GM23338 (cell line): Measurements from ENCODE around the gene ARHGAP28. TPM values are rescaled to one million over a fixed set of nuclear protein-coding genes. Genes with fewer than 3 reads are reported as not detected.

ENCODE experiments used
- ATAC-seq: fragments of 200-7000 bp; cut with Tn5 transposase; 3 replicates; pipeline ENCODE4 v1.9.1; 2020
- DNase-seq: peaks from one replicate; pipeline ENCODE4 v3.0.0-alpha.2; 2015; ENCODE audit warnings: low spot score
- H2AFZ ChIP-seq: fragments of 200-600 bp; sonication (generic); 2 replicates; pipeline ENCODE4 v1.8.0; 2016; ENCODE audit warnings: antibody characterized with exemption, mild to moderate bottlenecking, moderate library complexity
- H3F3A ChIP-seq: fragments of 200-600 bp; sonication (generic); replicated peaks from 2 replicates; pipeline ENCODE4 v1.8.0; 2017; ENCODE audit warnings: antibody characterized with exemption, mixed run types, low read depth
- H3K27ac ChIP-seq: fragments of 200-600 bp; sonication (generic); 2 replicates; pipeline ENCODE4 v1.6.1; 2016; ENCODE audit warnings: low read depth
- H3K27me3 ChIP-seq: fragments of 200-600 bp; sonication (generic); 2 replicates; pipeline ENCODE4 v1.8.0; 2016; ENCODE audit warnings: mild to moderate bottlenecking, mixed run types, moderate library complexity; ENCODE audit not compliant: insufficient read depth
- H3K36me3 ChIP-seq: fragments of 200-600 bp; sonication (generic); 2 replicates; pipeline ENCODE4 v1.8.0; 2016; ENCODE audit warnings: mild to moderate bottlenecking; ENCODE audit not compliant: insufficient read depth
- H3K4me1 ChIP-seq: fragments of 200-600 bp; sonication (generic); 2 replicates; pipeline ENCODE4 v1.8.0; 2016; ENCODE audit warnings: mild to moderate bottlenecking, moderate library complexity; ENCODE audit not compliant: insufficient read depth
- H3K4me2 ChIP-seq: fragments of 200-600 bp; sonication (generic); 2 replicates; pipeline ENCODE4 v1.7.1; 2017; ENCODE audit warnings: mixed run types
- H3K4me3 ChIP-seq: fragments of 200-600 bp; sonication (generic); 2 replicates; pipeline ENCODE4 v1.6.1; 2016; ENCODE audit warnings: mixed run types
- H3K79me2 ChIP-seq: fragments of 200-600 bp; sonication (generic); replicated peaks from 2 replicates; pipeline ENCODE4 v1.8.0; 2017; ENCODE audit warnings: mild to moderate bottlenecking; ENCODE audit not compliant: insufficient read depth
- H3K9me2 ChIP-seq: fragments of 200-600 bp; sonication (generic); 2 replicates; pipeline ENCODE4 v1.8.0; 2017; ENCODE audit not compliant: insufficient read depth
- H4K20me1 ChIP-seq: fragments of 200-600 bp; sonication (generic); replicated peaks from 2 replicates; pipeline ENCODE4 v1.8.0; 2017; ENCODE audit warnings: mild to moderate bottlenecking; ENCODE audit not compliant: insufficient read depth
- H3K27ac Mint-ChIP-seq: 2 replicates; pipeline ENCODE4 v1.8.0; 2020; ENCODE audit warnings: inconsistent platforms, mild to moderate bottlenecking, moderate library complexity, mixed read lengths
- H3K27me3 Mint-ChIP-seq: 3 replicates; pipeline ENCODE4 v1.8.0; 2022; ENCODE audit warnings: low read depth, mild to moderate bottlenecking, moderate library complexity, mixed read lengths, inconsistent platforms; ENCODE audit not compliant: insufficient read depth, poor library complexity
- H3K36me3 Mint-ChIP-seq: 3 replicates; pipeline ENCODE4 v1.8.0; 2021; ENCODE audit warnings: low read depth, mild to moderate bottlenecking, inconsistent platforms, moderate library complexity, mixed read lengths
- H3K4me1 Mint-ChIP-seq: 3 replicates; pipeline ENCODE4 v1.8.0; 2020; ENCODE audit warnings: mild to moderate bottlenecking, inconsistent platforms, mixed read lengths
- H3K4me3 Mint-ChIP-seq: 3 replicates; pipeline ENCODE4 v1.8.0; 2021; ENCODE audit warnings: moderate library complexity, mild to moderate bottlenecking, inconsistent platforms, mixed read lengths
- H3K9me3 Mint-ChIP-seq: 3 replicates; pipeline ENCODE4 v1.8.0; 2020; ENCODE audit warnings: moderate library complexity, mild to moderate bottlenecking, inconsistent platforms, mixed read lengths
- CREB1 ChIP-seq: fragments of 250-450 bp; sonication (Bioruptor Pico); IDR thresholded peaks from 2 replicates; pipeline ENCODE4 v1.5.0; 2020; ENCODE audit warnings: low read depth, mild to moderate bottlenecking, moderate library complexity
- CTCF ChIP-seq, 2 experiments: fragments of 200-600 bp in 1 of 2; sonication (generic) in 1 of 2; conservative IDR thresholded peaks; 2 replicates each; pipeline versions ENCODE4 v1.5.1 to v1.6.1; 2016 to 2017; ENCODE audit warnings: antibody characterized with exemption in 2 of 2, low read depth in 2 of 2, mild to moderate bottlenecking in 2 of 2, moderate library complexity in 1 of 2
- ETS1 ChIP-seq: IDR thresholded peaks from 2 replicates; pipeline ENCODE4 v1.6.1; 2016; ENCODE audit warnings: antibody characterized with exemption
- EZH2 ChIP-seq: fragments of 200-600 bp; sonication (generic); IDR thresholded peaks from one replicate; pipeline ENCODE4 v1.8.0; 2017; ENCODE audit warnings: antibody characterized with exemption, mild to moderate bottlenecking, low read depth; ENCODE audit not compliant: unreplicated experiment
- EZH2phosphoT487 ChIP-seq: fragments of 200-600 bp; sonication (generic); IDR thresholded peaks from one replicate; pipeline ENCODE4 v1.8.1; 2018; ENCODE audit warnings: antibody characterized with exemption; ENCODE audit not compliant: unreplicated experiment
- JUNB ChIP-seq: IDR thresholded peaks from one replicate; pipeline ENCODE4 v1.6.1; 2016; ENCODE audit warnings: antibody characterized with exemption; ENCODE audit not compliant: unreplicated experiment
- NANOG ChIP-seq: IDR thresholded peaks from 2 replicates; pipeline ENCODE4 v1.6.1; 2016; ENCODE audit warnings: antibody characterized with exemption, borderline replicate concordance
- POLR2AphosphoS5 ChIP-seq: IDR thresholded peaks from 2 replicates; pipeline ENCODE4 v1.6.1; 2016; ENCODE audit warnings: antibody characterized with exemption, low read depth
- REST ChIP-seq: IDR thresholded peaks from one replicate; pipeline ENCODE4 v1.6.1; 2018; ENCODE audit warnings: antibody characterized with exemption; ENCODE audit not compliant: unreplicated experiment
- STAT1 ChIP-seq: IDR thresholded peaks from one replicate; pipeline ENCODE4 v1.6.1; 2016; ENCODE audit warnings: antibody characterized with exemption; ENCODE audit not compliant: unreplicated experiment
- ZNF114 ChIP-seq: fragments of 250-450 bp; sonication (Bioruptor Pico); IDR thresholded peaks from 2 replicates; pipeline ENCODE4 v1.5.0; 2020; ENCODE audit warnings: mild to moderate bottlenecking, moderate library complexity
- ZNF331 ChIP-seq: fragments of 250-450 bp; sonication (Bioruptor Pico); IDR thresholded peaks from 2 replicates; pipeline ENCODE4 v1.5.0; 2020; ENCODE audit warnings: low read depth, mild to moderate bottlenecking, moderate library complexity
- ZNF462 ChIP-seq: fragments of 250-450 bp; sonication (Bioruptor Pico); IDR thresholded peaks from 2 replicates; pipeline ENCODE4 v1.5.0; 2020; ENCODE audit warnings: mild to moderate bottlenecking, moderate library complexity
- polyA plus RNA-seq: library from polyadenylated mRNA; unstranded; fragments of >200 nt; fragmentation: Nextera tagmentation; extraction: Ambion mirVana; gene quantifications from 2 replicates; pipeline ENCODE4 v1.2.1, GENCODE V29; 2016
- total RNA-seq: library from RNA; depleted of rRNA; stranded (reverse); fragments of >200 nt; shearing (Covaris generic); gene quantifications from 2 replicates; pipeline ENCODE4 v1.2.3, GENCODE V29; 2014

Gene ARHGAP28
- total and polyA plus RNA-seq, 2 experiments from 2014 or later: 2.8 to 9.6 TPM

- H3K4me1 ChIP-seq: peaks cover 12% of the 10 kb centered on the region; the same call in 1 of the 2 replicates
- H4K20me1 ChIP-seq: no peaks in the 10 kb centered on the region
- no peak overlapping the region for H3K4me3 Mint-ChIP-seq
- TF ChIP-seq CREB1 (CRISPR knock-in tag): no peak
- TF ChIP-seq EZH2: no peak
- no peak for TF ChIP-seq REST
- no peak for TF ChIP-seq ETS1
- TF ChIP-seq CTCF (conservative IDR thresholded peaks at IDR 0.05; ENCODE audit: low read depth in 2 of 2): no peak
- no peak for TF ChIP-seq ZNF331 (CRISPR knock-in tag)
- TF ChIP-seq EZH2phosphoT487: no peak
- TF ChIP-seq JUNB: no peak
- TF ChIP-seq ZNF114 (CRISPR knock-in tag): no peak
- TF ChIP-seq STAT1: no peak
- no peak for TF ChIP-seq ZNF462 (CRISPR knock-in tag)
- TF ChIP-seq POLR2AphosphoS5: no peak
- TF ChIP-seq NANOG: no peak
- no peaks in the 10 kb centered on the region; the same call in 2 of the 3 replicates for H3K9me3 Mint-ChIP-seq
- no peaks in the 10 kb centered on the region for H3F3A ChIP-seq
- no peaks in the 10 kb centered on the region for H3K27me3 ChIP-seq
- no peak overlapping the region for H3K27ac Mint-ChIP-seq
- no peaks in the 10 kb centered on the region for H3K9me2 ChIP-seq
- no peak for ATAC-seq
- no peak for DNase-seq
- peaks cover 6% of the 10 kb centered on the region for H3K27me3 Mint-ChIP-seq
- H2AFZ ChIP-seq: no peak overlapping the region
- no peaks in the 10 kb centered on the region for H3K79me2 ChIP-seq
- no peak overlapping the region for H3K4me3 ChIP-seq
- H3K36me3 Mint-ChIP-seq: no peaks in the 10 kb centered on the region
- peaks cover 36% of the 10 kb centered on the region for H3K4me1 Mint-ChIP-seq
- H3K27ac ChIP-seq: no peak overlapping the region
- H3K36me3 ChIP-seq: no peaks in the 10 kb centered on the region
- H3K4me2 ChIP-seq: no peak overlapping the region
Observed at GRCh38 chr18:6741786-6742185, 12.3 kb downstream of the ARHGAP28 start.
